ENCODE data around the gene STAP1.

Gene STAP1

GRCh38 chr4:67556436-67556835 is 2.1 kb upstream of the STAP1 start:
- no peak for DNase-seq (ENCODE audit: low read depth)

DNA sequence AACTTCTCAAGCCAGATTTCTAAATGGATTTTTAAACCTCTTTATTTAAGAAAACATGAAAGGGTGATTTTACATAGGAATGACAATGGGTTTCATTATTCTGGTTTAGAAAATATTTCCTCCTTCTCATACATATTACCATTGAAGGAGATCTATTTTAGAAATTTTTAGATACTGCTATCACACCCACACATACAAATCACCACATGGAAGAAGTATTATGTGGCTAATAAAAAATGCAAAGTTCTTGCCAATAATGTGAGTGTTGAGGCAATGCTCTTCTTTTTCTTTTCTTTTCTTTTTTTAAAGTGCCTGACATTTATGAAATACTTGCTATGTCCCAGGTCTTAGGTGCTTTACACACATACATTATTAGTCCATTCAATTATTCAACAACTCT is 6.8 kb downstream of the STAP1 start:
- no peak for DNase-seq (ENCODE audit: low read depth)

- DNase-seq (ENCODE audit: low read depth), result no peak
These were observed 7.8 kb downstream of the STAP1 start for GRCh38 chr4:67566335-67566734.

- no peak for DNase-seq (ENCODE audit: low read depth)
These were observed 10.3 kb downstream of the STAP1 start for GRCh38 chr4:67568820-67569219.

GRCh38 chr4:67570537-67570936 is 12.0 kb downstream of the STAP1 start:
- no peak for DNase-seq (ENCODE audit: low read depth)

DNA sequence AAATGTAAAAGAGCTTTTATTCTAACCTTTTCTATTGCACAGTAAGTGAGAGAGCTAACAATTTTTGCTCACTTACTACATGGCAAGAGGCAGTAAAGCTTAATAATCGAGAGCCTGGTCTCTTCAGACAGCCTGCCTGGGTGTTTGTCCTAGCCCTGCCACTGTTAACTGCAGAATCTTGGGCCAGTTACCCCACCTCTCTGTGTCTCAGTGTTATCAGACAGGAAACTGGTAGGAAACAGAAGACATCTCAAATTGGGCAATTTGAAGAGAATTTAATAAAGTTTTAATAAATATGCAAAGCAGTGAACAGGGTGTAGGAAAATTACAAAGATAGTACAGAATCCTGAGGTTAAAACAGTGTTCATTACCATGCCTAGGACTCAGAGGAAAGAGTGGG is 13.4 kb downstream of the STAP1 start:
- DNase-seq (ENCODE audit: low read depth), result no peak

DNA sequence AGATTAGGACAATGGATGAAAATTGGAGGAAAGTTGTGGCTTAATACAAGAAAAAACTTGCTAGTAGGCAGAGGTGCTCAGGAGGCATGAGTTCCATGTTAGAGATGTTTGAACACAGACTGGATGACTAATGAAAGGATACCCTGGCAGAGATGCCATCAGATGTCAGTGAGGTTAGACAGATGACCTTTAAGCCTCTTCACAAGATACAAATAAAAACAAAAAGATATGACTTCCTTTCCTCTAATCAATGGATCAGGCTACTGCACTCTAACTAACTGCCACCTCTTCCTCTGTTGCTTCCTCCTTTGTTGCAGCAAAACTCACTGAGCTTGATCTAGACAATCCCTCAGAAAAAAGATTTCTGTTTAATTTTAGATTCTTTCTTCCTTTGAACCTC is 14.7 kb downstream of the STAP1 start:
- no peak for DNase-seq (ENCODE audit: low read depth)

- DNase-seq (ENCODE audit: low read depth), result no peak
These were observed 16.9 kb downstream of the STAP1 start for GRCh38 chr4:67575232-67576058.

DNA sequence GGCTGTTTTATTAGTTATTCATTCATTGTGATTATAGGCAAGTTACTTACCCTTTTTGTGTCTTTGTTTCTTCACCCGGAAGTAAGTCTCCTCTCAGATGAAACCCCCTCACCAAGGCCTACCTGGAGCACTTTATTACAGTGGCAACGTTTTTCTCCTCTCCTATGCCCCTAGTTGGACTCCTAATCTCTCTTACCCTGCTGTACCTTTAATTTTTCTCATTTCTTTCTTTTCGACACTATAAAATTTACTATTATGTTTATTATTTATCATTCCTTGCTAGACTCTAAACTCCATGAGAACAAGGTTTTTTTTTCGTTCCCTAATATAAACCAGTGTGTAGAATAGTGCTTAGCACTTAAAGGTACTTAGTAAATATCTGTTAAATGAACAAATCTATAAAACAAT is 17.5 kb downstream of the STAP1 start:
- DNase-seq (ENCODE audit: low read depth), result no peak

GRCh38 chr4:67576538-67576937 is 18.0 kb downstream of the STAP1 start:
- DNase-seq (ENCODE audit: low read depth), result no peak

GRCh38 chr4:67580577-67580976 is 22.1 kb downstream of the STAP1 start:
- DNase-seq (ENCODE audit: low read depth), result no peak

DNA sequence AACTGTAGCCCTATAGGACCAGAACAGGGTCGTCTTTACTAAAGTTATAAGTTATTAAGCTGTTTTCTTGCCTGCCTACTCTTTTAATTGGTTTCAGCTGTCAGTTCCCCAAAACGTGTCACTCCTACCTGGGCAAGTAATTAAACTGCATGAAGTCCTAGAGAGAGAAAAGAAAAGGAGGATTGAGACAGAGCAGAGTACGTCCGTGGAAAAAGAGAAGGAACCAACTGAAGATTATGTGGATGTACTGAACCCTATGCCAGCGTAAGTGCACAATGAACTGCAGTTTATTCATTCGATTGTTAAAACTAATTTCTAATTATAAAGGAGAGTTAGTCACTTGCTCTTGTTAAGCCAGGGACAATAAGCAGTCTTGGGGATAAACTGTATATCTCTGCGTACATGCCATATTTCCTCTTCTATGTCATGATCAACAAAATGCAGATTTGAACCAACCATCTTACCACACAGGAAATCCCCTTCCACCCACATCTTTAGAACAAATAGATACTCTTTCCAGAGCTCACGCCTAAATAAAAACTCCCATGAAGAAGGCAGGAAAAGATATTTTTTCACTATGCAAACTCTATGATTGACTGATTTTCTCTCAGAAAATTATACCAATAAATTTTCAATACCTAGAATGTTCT is 22.8 kb downstream of the STAP1 start:
- DNase-seq (ENCODE audit: low read depth), result no peak

- no peak for DNase-seq (ENCODE audit: low read depth)
These were observed 23.4 kb downstream of the STAP1 start for GRCh38 chr4:67581913-67582312.

DNA sequence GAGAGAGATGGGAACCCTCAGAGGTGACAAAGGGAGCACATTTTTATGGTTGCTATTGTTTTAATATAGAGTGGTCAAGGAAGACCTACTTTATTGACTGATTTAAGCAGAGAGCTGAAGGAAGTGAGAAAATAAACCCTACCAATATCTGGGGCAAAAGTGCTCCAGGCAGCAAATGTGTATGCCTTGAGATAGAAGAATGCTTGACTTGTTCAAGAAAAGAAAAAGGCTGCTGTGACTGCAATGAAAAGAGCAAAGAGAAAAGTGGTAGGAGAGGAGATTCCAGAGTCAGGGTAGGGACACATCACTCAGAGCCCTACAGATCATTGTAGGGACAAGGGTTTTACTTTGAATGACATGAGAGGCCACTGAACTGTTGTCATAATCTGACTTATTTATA is 26.0 kb downstream of the STAP1 start:
- DNase-seq (ENCODE audit: low read depth), result no peak

DNA sequence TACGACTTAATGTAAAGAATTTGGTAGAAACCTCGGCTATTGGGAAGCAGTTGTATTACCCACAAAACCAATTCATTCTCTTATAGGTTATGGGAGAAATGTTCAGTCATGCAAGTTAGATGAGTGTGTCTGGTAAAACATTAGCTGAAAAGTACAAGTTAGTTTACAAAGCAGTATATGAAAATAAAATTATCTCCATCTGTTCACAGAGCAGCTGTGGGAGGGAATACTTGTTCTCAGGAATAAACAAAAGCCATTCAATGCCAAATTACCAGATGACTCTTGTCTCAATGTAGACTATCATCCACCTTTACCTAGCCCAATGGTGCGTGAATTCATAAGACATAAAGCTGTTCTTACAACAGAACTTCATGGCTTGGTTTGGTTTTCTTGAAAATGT is 28.6 kb downstream of the STAP1 start:
- no peak for DNase-seq (ENCODE audit: low read depth)

DNA sequence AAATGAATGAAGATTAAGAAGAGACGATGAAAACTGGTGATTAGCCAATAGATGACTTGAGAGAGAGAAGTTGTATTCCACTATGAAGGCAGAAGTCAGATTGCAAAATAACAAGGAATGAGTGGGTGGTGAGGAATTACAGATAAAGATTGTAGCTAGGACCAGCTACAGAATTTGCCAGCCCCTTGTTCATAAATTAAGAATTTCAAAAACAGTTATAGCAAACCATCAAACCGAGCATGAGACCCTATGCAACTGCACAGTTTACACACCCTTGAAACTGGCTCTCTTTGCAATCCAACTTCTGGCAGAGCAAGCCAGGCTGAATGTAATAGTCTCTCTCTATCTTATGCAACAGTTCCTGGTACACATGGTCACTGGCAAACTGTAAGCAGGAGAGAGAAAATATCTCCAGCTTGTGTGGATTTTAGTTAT is 35.2 kb downstream of the STAP1 start:
- no peak for DNase-seq (ENCODE audit: low read depth)

GRCh38 chr4:67603310-67604028 is 44.9 kb downstream of the STAP1 start:
- no peak for DNase-seq (ENCODE audit: low read depth)

GRCh38 chr4:67604029-67604381 is 45.5 kb downstream of the STAP1 start:
- DNase-seq (ENCODE audit: low read depth), result no peak

GRCh38 chr4:67604749-67605148 is 46.2 kb downstream of the STAP1 start:
- no peak for DNase-seq (ENCODE audit: low read depth)

DNA sequence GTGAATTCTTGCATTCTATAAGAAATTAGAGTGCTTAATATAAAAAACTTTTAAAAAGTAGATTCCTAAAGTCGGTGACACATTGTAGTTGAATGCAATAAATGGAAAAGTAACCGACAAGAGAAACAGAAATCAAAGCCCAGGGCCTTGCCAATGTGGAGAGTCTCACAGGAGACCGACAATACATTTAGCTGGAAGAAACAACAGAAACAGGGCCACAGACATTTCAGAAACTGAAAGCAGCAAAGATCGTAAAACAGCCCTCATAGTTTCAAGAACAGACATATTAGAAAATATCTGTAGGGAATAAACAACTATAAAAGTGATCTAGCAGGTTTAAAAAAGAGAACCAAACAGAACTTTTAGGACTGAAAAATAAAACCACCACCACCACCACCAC is 49.5 kb downstream of the STAP1 start:
- no peak for DNase-seq (ENCODE audit: low read depth)

DNA sequence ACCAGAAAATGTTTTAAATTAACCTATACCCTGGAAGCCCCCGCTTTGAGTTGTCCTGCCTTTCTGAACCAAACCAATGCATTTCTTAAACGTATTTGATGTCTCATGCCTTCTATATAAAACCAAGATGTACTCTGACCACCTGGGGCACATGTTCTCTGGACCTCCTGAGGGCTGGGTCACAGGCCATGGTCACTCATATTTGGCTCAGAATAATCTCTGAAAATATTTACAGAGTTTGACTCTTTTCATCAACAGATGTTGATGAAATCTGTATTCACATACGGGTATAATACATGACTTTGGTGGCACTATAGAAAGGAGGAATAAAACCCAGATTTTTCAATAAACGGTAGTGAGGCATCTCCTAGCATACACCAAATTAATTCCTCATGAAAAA is 55.7 kb downstream of the STAP1 start:
- DNase-seq (ENCODE audit: low read depth), result no peak

DNA sequence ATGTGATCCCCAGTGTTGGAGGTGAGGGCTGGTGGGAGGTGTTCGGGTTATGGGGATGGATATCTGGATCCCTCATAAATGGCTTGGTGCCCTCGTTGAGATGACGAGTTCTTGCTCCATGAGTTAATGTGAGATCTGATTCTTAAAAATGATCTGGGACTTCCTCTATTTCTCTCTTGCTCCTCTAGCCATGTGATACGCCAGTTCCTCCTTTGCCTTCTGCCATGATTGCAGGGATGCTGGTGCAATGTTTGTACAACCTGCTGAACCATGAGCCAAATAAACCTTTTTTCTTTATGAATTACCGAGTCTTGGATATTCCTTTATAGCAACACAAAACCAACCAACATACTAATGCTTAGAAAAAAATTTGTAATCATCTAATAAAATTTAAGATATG is 56.6 kb downstream of the STAP1 start:
- no peak for DNase-seq (ENCODE audit: low read depth)

GRCh38 chr4:67616478-67616877 is 58.0 kb downstream of the STAP1 start:
- no peak for DNase-seq (ENCODE audit: low read depth)
